Keratinocyte (primary cell): ENCODE measurements around the gene ADGRL3. TPM values are rescaled to one million over a fixed set of nuclear protein-coding genes. Genes with fewer than 3 reads are reported as not detected.

Source experiments
- DNase-seq: peaks from one replicate; pipeline ENCODE4 v3.0.0-alpha.2; 2011; ENCODE audit warnings: low read depth, missing footprints, low spot score
- FAIRE-seq: peaks from 2 replicates; lab custom pipeline; 2011; peaks lifted over from hg19 to GRCh38; lab: Jason Lieb, UNC
- H2AFZ ChIP-seq: 2 replicates; pipeline ENCODE4 v1.6.0; 2012; ENCODE audit warnings: low read length, control low read depth, inconsistent platforms; ENCODE audit not compliant: control insufficient read depth
- H3K27ac ChIP-seq: 2 replicates; pipeline ENCODE4 v1.5.1; 2011; ENCODE audit warnings: low read length; ENCODE audit not compliant: control insufficient read depth, insufficient read depth
- H3K27me3 ChIP-seq: 3 replicates; pipeline ENCODE4 v1.6.0; 2011; ENCODE audit warnings: low read length; ENCODE audit not compliant: control insufficient read depth, insufficient read depth; ENCODE audit errors: extremely low read depth
- H3K36me3 ChIP-seq, 2 experiments: 2 replicates in 1 of 2; 3 replicates in 1 of 2; pipeline ENCODE4 v1.5.1; 2011; ENCODE audit warnings: low read length in 2 of 2, mild to moderate bottlenecking in 1 of 2; ENCODE audit not compliant: control insufficient read depth in 2 of 2, insufficient read depth in 2 of 2; ENCODE audit errors: extremely low read depth in 1 of 2
- H3K4me1 ChIP-seq: 3 replicates; pipeline ENCODE4 v1.5.1; 2011; ENCODE audit warnings: low read length; ENCODE audit not compliant: control insufficient read depth, insufficient read depth; ENCODE audit errors: extremely low read depth
- H3K4me2 ChIP-seq: 3 replicates; pipeline ENCODE4 v1.6.0; 2011; ENCODE audit warnings: low read depth, low read length; ENCODE audit not compliant: control insufficient read depth, insufficient read depth; ENCODE audit errors: extremely low read depth
- H3K4me3 ChIP-seq, 3 experiments: fragments of 200-600 bp in 1 of 3; sonication (generic) in 1 of 3; 2 replicates in 2 of 3; 3 replicates in 1 of 3; pipeline ENCODE4 v1.5.1; 2011 to 2016; ENCODE audit warnings: low read length in 3 of 3, mild to moderate bottlenecking in 3 of 3, control low read depth in 2 of 3, inconsistent platforms in 1 of 3, low read depth in 1 of 3, mixed read lengths in 1 of 3, mixed run types in 1 of 3, moderate library complexity in 1 of 3; ENCODE audit not compliant: control insufficient read depth in 2 of 3, insufficient read depth in 2 of 3; ENCODE audit errors: extremely low read depth in 1 of 3
- H3K79me2 ChIP-seq: 2 replicates; pipeline ENCODE4 v1.6.0; 2012; ENCODE audit warnings: low read length; ENCODE audit not compliant: control insufficient read depth, insufficient read depth
- H3K9ac ChIP-seq: 3 replicates; pipeline ENCODE4 v1.6.0; 2011; ENCODE audit warnings: low read length; ENCODE audit not compliant: control insufficient read depth, insufficient read depth; ENCODE audit errors: extremely low read depth
- H3K9me1 ChIP-seq: 3 replicates; pipeline ENCODE4 v1.6.0; 2011; ENCODE audit warnings: low read length; ENCODE audit not compliant: control insufficient read depth, insufficient read depth; ENCODE audit errors: extremely low read depth
- H3K9me3 ChIP-seq: 2 replicates; pipeline ENCODE4 v1.5.1; 2012; ENCODE audit warnings: low read depth, low read length; ENCODE audit not compliant: control insufficient read depth
- H4K20me1 ChIP-seq: 3 replicates; pipeline ENCODE4 v1.6.0; 2011; ENCODE audit warnings: low read length; ENCODE audit not compliant: control insufficient read depth, insufficient read depth; ENCODE audit errors: extremely low read depth
- EZH2 ChIP-seq: IDR thresholded peaks from one replicate; pipeline ENCODE4 v1.6.1; 2012; ENCODE audit warnings: inconsistent platforms, mild to moderate bottlenecking, low read length, moderate library complexity
- dilution Hi-C: fragments of 300-500 bp; cut with MboI; formaldehyde crosslinking; loops from one replicate; pipeline ENCODE4 v1.7.0; 2020; ENCODE audit warnings: low sequenced_read_pairs; ENCODE audit not compliant: extremely low pct_ligation_motif_present
- polyA plus RNA-seq, 5 experiments: library from polyadenylated mRNA; depleted of rRNA in 3 of 5; stranded (reverse) in 3 of 5; stranded (forward) in 1 of 5; unstranded in 1 of 5; fragments of >200 nt; gene quantifications; 1 replicate in 1 of 5; 2 replicates in 3 of 5; 3 replicates in 1 of 5; pipeline versions ENCODE4 v1.2.1 to v1.2.3, GENCODE V29; 2011 to 2012; ENCODE audit warnings: missing spikeins in 2 of 5, low read depth in 1 of 5, low replicate concordance in 1 of 5
- TF ChIP-seq, protein P1 (sequence below), 3 experiments: IDR thresholded peaks in 1 of 3; conservative IDR thresholded peaks in 1 of 3; optimal IDR thresholded peaks in 1 of 3; 2 replicates in 2 of 3; 3 replicates in 1 of 3; pipeline versions ENCODE3 to v1.5.1; 2011; ENCODE audit warnings: low read length in 3 of 3, mild to moderate bottlenecking in 3 of 3, moderate library complexity in 2 of 3, control low read depth in 1 of 3, inconsistent platforms in 1 of 3; ENCODE audit not compliant: insufficient read depth in 2 of 3; ENCODE audit errors: extremely low read depth in 1 of 3

ADGRL3 gene
- polyA plus RNA-seq, 1 donor (not counting 4 experiments of a cell fraction or from before 2014, with no cell fraction given) = 0.18 TPM

DNA sequence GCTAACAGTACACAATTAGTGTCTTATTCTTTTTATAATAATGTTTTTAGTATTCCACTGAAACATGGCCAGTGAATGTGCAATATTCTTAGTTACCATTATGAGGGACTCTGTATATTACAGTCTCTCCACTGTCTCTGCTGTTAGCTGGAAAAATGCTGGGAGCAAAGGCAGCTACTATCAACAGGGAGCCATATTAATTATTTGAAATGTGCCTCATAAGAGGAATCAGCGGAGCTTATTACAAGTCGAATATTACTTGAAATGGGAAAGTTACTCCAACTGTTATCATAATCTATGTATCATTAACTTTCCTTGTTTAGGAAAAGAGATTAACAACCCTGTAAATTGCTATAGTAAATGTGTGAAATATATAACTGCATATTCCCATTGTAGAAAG lies 612.0 kb downstream of the ADGRL3 start:
- H3K4me2 ChIP-seq = no peak overlapping the region

DNA sequence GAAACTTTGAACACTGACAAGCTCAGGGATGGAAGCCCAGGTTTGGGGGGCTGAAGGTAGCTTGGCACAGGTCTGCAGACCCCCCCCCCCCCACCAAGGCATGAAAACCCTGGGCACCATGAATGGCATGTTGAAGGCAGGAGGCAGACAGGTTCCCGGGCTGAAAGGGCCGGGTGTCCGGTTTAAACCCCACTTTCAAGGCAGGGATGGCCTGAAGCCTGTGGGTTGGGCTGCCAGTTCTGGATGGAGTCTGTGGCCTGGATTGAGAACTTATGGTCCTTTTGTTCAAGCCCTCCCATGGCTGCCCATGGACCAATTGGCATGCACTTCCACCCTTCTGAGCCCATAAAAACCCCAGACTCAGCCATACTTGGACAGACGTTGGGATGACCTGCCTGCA lies 616.9 kb downstream of the ADGRL3 start:
- Histone ChIP-seq H3K27ac (no peak overlapping the region), H3K36me3 (no peaks in the 10 kb centered on the region), H3K4me3 (no peak overlapping the region), H4K20me1 (no peaks in the 10 kb centered on the region), H3K9me3 (no peaks in the 10 kb centered on the region), H3K9me1 (no peaks in the 10 kb centered on the region), H3K4me2 (no peak overlapping the region), H3K79me2 (no peaks in the 10 kb centered on the region), H2AFZ (no peak overlapping the region), H3K9ac (no peak overlapping the region), H3K27me3 (no peaks in the 10 kb centered on the region), H3K4me1 (no peaks in the 10 kb centered on the region)
- no peak for TF ChIP-seq EZH2
- TF ChIP-seq, protein P1, sequence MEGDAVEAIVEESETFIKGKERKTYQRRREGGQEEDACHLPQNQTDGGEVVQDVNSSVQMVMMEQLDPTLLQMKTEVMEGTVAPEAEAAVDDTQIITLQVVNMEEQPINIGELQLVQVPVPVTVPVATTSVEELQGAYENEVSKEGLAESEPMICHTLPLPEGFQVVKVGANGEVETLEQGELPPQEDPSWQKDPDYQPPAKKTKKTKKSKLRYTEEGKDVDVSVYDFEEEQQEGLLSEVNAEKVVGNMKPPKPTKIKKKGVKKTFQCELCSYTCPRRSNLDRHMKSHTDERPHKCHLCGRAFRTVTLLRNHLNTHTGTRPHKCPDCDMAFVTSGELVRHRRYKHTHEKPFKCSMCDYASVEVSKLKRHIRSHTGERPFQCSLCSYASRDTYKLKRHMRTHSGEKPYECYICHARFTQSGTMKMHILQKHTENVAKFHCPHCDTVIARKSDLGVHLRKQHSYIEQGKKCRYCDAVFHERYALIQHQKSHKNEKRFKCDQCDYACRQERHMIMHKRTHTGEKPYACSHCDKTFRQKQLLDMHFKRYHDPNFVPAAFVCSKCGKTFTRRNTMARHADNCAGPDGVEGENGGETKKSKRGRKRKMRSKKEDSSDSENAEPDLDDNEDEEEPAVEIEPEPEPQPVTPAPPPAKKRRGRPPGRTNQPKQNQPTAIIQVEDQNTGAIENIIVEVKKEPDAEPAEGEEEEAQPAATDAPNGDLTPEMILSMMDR (optimal IDR thresholded peaks at IDR 0.05 in 1 of 3, IDR thresholded peaks at IDR 0.05 in 1 of 3, conservative IDR thresholded peaks at IDR 0.05 in 1 of 3; ENCODE audit: extremely low read depth in 1 of 3, insufficient read depth in 2 of 3, low read length in 3 of 3) = no peak
- DNase-seq (no peak), FAIRE-seq (no peak)
- dilution Hi-C loops = no loop called here

More for the DNA sequence above, 612.0 kb downstream of the ADGRL3 start:
- Histone ChIP-seq H3K79me2 (no peaks in the 10 kb centered on the region), H2AFZ (no peak overlapping the region), H3K4me3 (no peak overlapping the region), H3K9me1 (no peaks in the 10 kb centered on the region), H3K9ac (no peak overlapping the region), H3K36me3 (no peaks in the 10 kb centered on the region), H3K4me1 (no peaks in the 10 kb centered on the region), H3K27me3 (no peaks in the 10 kb centered on the region), H3K27ac (no peak overlapping the region), H3K9me3 (no peaks in the 10 kb centered on the region), H4K20me1 (no peaks in the 10 kb centered on the region)
- dilution Hi-C loops = no loop called here
- DNase-seq (no peak), FAIRE-seq (no peak)
- TF ChIP-seq, protein P1 (optimal IDR thresholded peaks at IDR 0.05 in 1 of 3, IDR thresholded peaks at IDR 0.05 in 1 of 3, conservative IDR thresholded peaks at IDR 0.05 in 1 of 3; ENCODE audit: extremely low read depth in 1 of 3, insufficient read depth in 2 of 3, low read length in 3 of 3) = no peak
